Stomach (tissue), 9 donors: ENCODE results near the gene USP48. TPM values are rescaled to one million over a fixed set of nuclear protein-coding genes. Genes with fewer than 3 reads are reported as not detected.

Experiments
- DNase-seq, 2 donors: peaks; one replicate each; pipeline versions ENCODE4 v3.0.0 to v3.0.0-alpha.2; 2013 to 2019
- H3K27ac ChIP-seq, 5 donors: fragments of 200-600 bp in 4 of 5; sonication (generic) in 4 of 5; one replicate each; pipeline ENCODE4 v1.5.1; 2013 to 2019; ENCODE audit warnings: mild to moderate bottlenecking in 1 of 5, moderate library complexity in 1 of 5
- H3K27me3 ChIP-seq, 3 donors: fragments of 200-600 bp; sonication (generic); one replicate each; pipeline ENCODE4 v1.5.1; 2017 to 2019; ENCODE audit warnings: mixed run types in 1 of 3
- H3K36me3 ChIP-seq, 4 donors: fragments of 200-600 bp; sonication (generic); 1 replicate in 3 of 4; 2 replicates in 1 of 4; pipeline ENCODE4 v1.5.1; 2016 to 2019
- H3K4me1 ChIP-seq, 4 donors: fragments of 200-600 bp; sonication (generic); one replicate each; pipeline ENCODE4 v1.5.1; 2016 to 2019
- H3K4me3 ChIP-seq, 4 donors: fragments of 200-600 bp; sonication (generic) in 3 of 4; one replicate each; pipeline ENCODE4 v1.5.1; 2016 to 2019; ENCODE audit warnings: mild to moderate bottlenecking in 1 of 4
- H3K9me3 ChIP-seq, 4 donors: fragments of 200-600 bp; sonication (generic); one replicate each; pipeline ENCODE4 v1.5.1; 2016 to 2019
- CTCF ChIP-seq, 7 experiments: fragments of 450-650 bp in 4 of 7; fragments of 200-600 bp in 3 of 7; sonication (generic) in 3 of 7; IDR thresholded peaks; one replicate each; pipeline ENCODE4 v1.5.1; 2016 to 2019; ENCODE audit warnings: antibody characterized with exemption in 7 of 7, control low read depth in 2 of 7, mild to moderate bottlenecking in 1 of 7
- EP300 ChIP-seq: sonication (generic); formaldehyde crosslinking; IDR thresholded peaks from one replicate; pipeline ENCODE4 v1.6.1; 2017; ENCODE audit warnings: antibody characterized with exemption
- POLR2A ChIP-seq, 4 donors: fragments of 450-650 bp; IDR thresholded peaks; one replicate each; pipeline ENCODE4 v1.6.1; 2016; ENCODE audit warnings: antibody characterized with exemption in 4 of 4, control low read depth in 2 of 4, mild to moderate bottlenecking in 1 of 4, moderate library complexity in 1 of 4
- POLR2AphosphoS5 ChIP-seq, 3 donors: sonication (generic); formaldehyde crosslinking; IDR thresholded peaks; one replicate each; pipeline ENCODE4 v1.6.1; 2016; ENCODE audit warnings: antibody characterized with exemption in 3 of 3
- WGBS, 5 donors: extraction: QIAGEN DNeasy Blood & Tissue Kit in 3 of 5; methylation state at CpG; one replicate each; pipeline versions ENCODE4 v1.1.5 to v1.1.7; 2013 to 2018; 5-methylcytosine and 5-hydroxymethylcytosine counted together
- intact Hi-C: fragments of 100-400 bp; cut with DNase I; formaldehyde crosslinking; loops from one replicate; pipeline ENCODE4 v1.15.1; 2023; ENCODE audit warnings: low total_unique reads
- polyA plus RNA-seq, 3 donors: library from polyadenylated mRNA; stranded (reverse); fragments of 200-250 nt; gene quantifications; one replicate each; pipeline ENCODE4 v1.2.3, GENCODE V29; 2013
- total RNA-seq, 5 donors: library from RNA; depleted of rRNA; stranded (reverse); fragments of >200 nt; gene quantifications; one replicate each; pipeline versions ENCODE4 v1.1.0 to v1.2.3, GENCODE V29; 2014 to 2016
- donor health status: healthy with polysubstance abuse.
- donor health status: Bipolar disorder and iron deficiency.
- donor health status: healthy.

USP48 gene
- total and polyA plus RNA-seq, 8 donors = 12.7 to 144 (median 78.7) TPM

DNA sequence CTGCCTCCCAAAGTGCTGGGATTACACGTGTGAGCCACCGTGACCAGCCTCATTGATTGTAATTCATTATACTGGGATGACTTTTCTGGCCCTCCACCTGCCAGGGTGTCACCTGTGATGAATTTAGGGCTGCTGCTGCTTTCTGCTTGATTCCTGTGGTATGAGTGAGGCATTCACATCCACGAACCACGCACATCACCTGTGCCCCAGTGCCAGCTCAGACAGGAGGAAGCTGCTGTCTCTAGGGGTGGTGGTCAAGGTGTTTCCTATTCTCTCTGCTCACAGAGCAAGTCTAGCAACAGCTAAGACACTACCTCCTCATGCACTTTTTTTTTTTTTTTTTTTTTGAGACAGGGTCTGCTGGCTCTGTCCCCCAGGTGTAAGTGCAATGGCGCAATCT, 16.8 kb upstream of the USP48 start:
- no peaks in the 10 kb centered on the region for H3K36me3 ChIP-seq
- no peak for TF ChIP-seq CTCF (IDR thresholded peaks at IDR 0.05)
- TF ChIP-seq POLR2A (IDR thresholded peaks at IDR 0.05) = no peak
- no peak for TF ChIP-seq EP300
- TF ChIP-seq POLR2AphosphoS5 (IDR thresholded peaks at IDR 0.05) = no peak
- H3K27ac ChIP-seq = no peak overlapping the region
- intact Hi-C loops = no loop called here
- peaks cover 0 to 13% (median 6%) of the 10 kb centered on the region in 4 donors for H3K9me3 ChIP-seq
- WGBS, 5 donors = 79 to 88% (median 84%) methylated on average over 4 to 5 of the region's 5 CpGs
- H3K27me3 ChIP-seq = no peaks in the 10 kb centered on the region
- no peak overlapping the region for H3K4me3 ChIP-seq
- H3K4me1 ChIP-seq = no peaks in the 10 kb centered on the region
- no peak for DNase-seq

DNA sequence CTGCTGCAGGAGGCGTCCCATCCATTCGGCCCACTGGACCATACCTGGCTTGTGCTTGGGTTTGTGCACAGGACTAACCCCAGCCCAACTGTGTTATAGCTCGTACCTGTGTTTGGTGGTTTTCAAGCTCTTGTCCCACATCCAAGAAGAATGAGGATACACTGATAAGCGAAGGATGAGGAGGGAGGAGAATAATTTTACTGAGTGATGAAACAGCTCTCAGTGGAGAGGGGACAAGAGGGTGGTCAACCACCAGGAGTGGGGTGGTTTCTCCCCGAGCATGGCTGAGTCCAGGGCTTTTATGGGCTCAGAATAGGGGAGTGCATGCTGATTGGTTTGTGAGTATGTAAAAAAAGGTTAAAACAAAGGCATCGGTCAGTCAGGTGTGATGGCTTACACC, 12.1 kb upstream of the USP48 start:
- Histone ChIP-seq H3K9me3 (peaks cover 0 to 15% (median 8%) of the 10 kb centered on the region in 4 donors), H3K4me3 (no peak overlapping the region), H3K4me1 (peaks cover 0 to 15% (median 0%) of the 10 kb centered on the region in 4 donors), H3K27ac (no peak overlapping the region), H3K36me3 (no peaks in the 10 kb centered on the region), H3K27me3 (no peaks in the 10 kb centered on the region)
- TF ChIP-seq POLR2A (IDR thresholded peaks at IDR 0.05) = no peak
- TF ChIP-seq CTCF (IDR thresholded peaks at IDR 0.05) = no peak
- TF ChIP-seq EP300 = no peak
- TF ChIP-seq POLR2AphosphoS5 (IDR thresholded peaks at IDR 0.05) = no peak
- DNase-seq = no peak
- intact Hi-C loops = no loop called here
- 89 to 96% (median 94%) methylated on average over 6 of the region's 6 CpGs for WGBS, 5 donors

GRCh38 chr1:21794656-21795055, 11.7 kb upstream of the USP48 start:
- Histone ChIP-seq H3K4me3 (no peak overlapping the region), H3K36me3 (no peaks in the 10 kb centered on the region), H3K4me1 (peaks cover 0 to 15% (median 0%) of the 10 kb centered on the region in 4 donors), H3K27ac (no peak overlapping the region), H3K27me3 (no peaks in the 10 kb centered on the region), H3K9me3 (peaks cover 0 to 15% (median 8%) of the 10 kb centered on the region in 4 donors)
- DNase-seq = no peak
- no peak for TF ChIP-seq CTCF (IDR thresholded peaks at IDR 0.05)
- TF ChIP-seq EP300 = no peak
- no peak for TF ChIP-seq POLR2A (IDR thresholded peaks at IDR 0.05)
- TF ChIP-seq POLR2AphosphoS5 (IDR thresholded peaks at IDR 0.05) = no peak
- intact Hi-C loops = no loop called here
- 87 to 100% (median 95%) methylated on average over 2 of the region's 2 CpGs for WGBS, 5 donors

DNA sequence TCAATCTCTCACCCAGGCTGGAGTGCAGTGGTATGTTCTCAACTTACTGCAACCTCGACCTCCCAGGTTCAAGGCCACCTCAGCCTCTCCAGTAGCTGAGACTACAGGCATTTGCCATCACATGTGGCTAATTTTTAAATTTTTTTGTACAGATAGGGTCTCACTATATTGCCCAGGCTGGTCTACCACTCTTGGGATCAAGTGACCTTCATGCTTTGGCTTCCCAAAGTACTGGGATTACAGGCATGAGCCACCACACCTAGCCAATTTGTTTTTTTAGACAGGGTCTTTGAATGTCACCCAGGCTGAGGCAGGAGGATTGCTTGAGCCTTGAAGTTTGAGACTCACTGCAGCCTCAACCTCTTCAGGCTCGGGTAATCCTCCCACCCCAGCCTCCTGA, 10.2 kb upstream of the USP48 start:
- Histone ChIP-seq H3K27me3 (no peaks in the 10 kb centered on the region), H3K9me3 (peaks cover 0 to 15% (median 8%) of the 10 kb centered on the region in 4 donors), H3K27ac (no peak overlapping the region), H3K36me3 (no peaks in the 10 kb centered on the region), H3K4me1 (peaks cover 0 to 25% (median 3%) of the 10 kb centered on the region in 4 donors), H3K4me3 (no peak overlapping the region)
- no peak for DNase-seq
- intact Hi-C loops = no loop called here
- TF ChIP-seq POLR2A (IDR thresholded peaks at IDR 0.05) = no peak
- no peak for TF ChIP-seq POLR2AphosphoS5 (IDR thresholded peaks at IDR 0.05)
- no peak for TF ChIP-seq CTCF (IDR thresholded peaks at IDR 0.05)
- no peak for TF ChIP-seq EP300
- WGBS, 5 donors = 85 to 93% (median 90%) methylated on average over 2 of the region's 2 CpGs
